Tibial artery (tissue), 4 donors: Measurements from ENCODE around the gene LARGE1.

Source experiments
- DNase-seq, 2 donors: peaks; one replicate each; pipeline ENCODE4 v3.0.0-alpha.2; 2019
- H3K27ac ChIP-seq, 2 donors: fragments of 200-600 bp; sonication (generic) in 1 of 2; 1 replicate in 1 of 2; 2 replicates in 1 of 2; pipeline ENCODE4 v1.5.1; 2018 to 2019; ENCODE audit warnings: mild to moderate bottlenecking in 1 of 2
- H3K27me3 ChIP-seq, 2 donors: fragments of 200-600 bp; sonication (generic) in 1 of 2; one replicate each; pipeline versions ENCODE4 v1.5.1 to v1.6.0; 2016 to 2019
- H3K36me3 ChIP-seq, 3 donors: fragments of 200-600 bp; sonication (generic) in 2 of 3; one replicate each; pipeline ENCODE4 v1.5.1; 2016 to 2019; ENCODE audit warnings: mild to moderate bottlenecking in 2 of 3
- H3K4me1 ChIP-seq, 4 donors: fragments of 200-600 bp; sonication (generic) in 2 of 4; 1 replicate in 3 of 4; 2 replicates in 1 of 4; pipeline ENCODE4 v1.5.1; 2016 to 2019
- H3K4me3 ChIP-seq, 2 donors: fragments of 200-600 bp; sonication (generic) in 1 of 2; 1 replicate in 1 of 2; 2 replicates in 1 of 2; pipeline ENCODE4 v1.5.1; 2018 to 2019; ENCODE audit warnings: mild to moderate bottlenecking in 2 of 2
- H3K9me3 ChIP-seq, 3 donors: fragments of 200-600 bp; sonication (generic) in 1 of 3; one replicate each; pipeline ENCODE4 v1.5.1; 2016 to 2019
- intact Hi-C: fragments of 100-400 bp; cut with DNase I; formaldehyde crosslinking; loops from one replicate; pipeline ENCODE4 v1.15.0; 2023; ENCODE audit warnings: low total_unique reads
- TF ChIP-seq, protein P1 (sequence below), 2 experiments: fragments of 200-600 bp in 1 of 2; fragments of 450-650 bp in 1 of 2; IDR thresholded peaks; one replicate each; pipeline ENCODE4 v1.5.1; 2017 to 2019; ENCODE audit warnings: antibody characterized with exemption in 2 of 2, mild to moderate bottlenecking in 1 of 2, moderate library complexity in 1 of 2

The LARGE1 gene

DNA sequence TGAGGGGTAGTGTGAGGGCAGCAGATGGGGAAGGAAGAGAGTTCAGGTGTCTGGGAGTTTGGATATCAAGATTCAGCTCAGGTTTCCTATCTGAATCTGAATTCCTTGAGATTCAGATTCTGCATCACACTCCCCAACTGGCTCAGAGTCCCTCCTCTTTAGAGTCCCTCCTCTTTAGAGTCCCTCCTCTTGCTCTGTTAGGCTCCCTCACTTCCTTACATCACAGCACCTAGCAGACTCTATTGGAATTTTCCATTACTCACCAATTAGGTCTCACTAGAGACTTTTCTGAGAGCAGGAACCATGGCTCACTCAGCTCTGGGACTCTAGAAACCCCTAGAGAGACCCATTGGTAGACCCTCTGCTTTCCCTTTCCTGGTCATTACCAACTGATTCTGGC lies 558.7 kb downstream of the LARGE1 start:
- Histone ChIP-seq H3K27ac (no peak overlapping the region), H3K9me3 (no peaks in the 10 kb centered on the region), H3K4me1 (peaks cover 0 to 5% (median 0%) of the 10 kb centered on the region in 4 donors), H3K36me3 (no peaks in the 10 kb centered on the region), H3K27me3 (no peaks in the 10 kb centered on the region), H3K4me3 (no peak overlapping the region)
- TF ChIP-seq, protein P1, sequence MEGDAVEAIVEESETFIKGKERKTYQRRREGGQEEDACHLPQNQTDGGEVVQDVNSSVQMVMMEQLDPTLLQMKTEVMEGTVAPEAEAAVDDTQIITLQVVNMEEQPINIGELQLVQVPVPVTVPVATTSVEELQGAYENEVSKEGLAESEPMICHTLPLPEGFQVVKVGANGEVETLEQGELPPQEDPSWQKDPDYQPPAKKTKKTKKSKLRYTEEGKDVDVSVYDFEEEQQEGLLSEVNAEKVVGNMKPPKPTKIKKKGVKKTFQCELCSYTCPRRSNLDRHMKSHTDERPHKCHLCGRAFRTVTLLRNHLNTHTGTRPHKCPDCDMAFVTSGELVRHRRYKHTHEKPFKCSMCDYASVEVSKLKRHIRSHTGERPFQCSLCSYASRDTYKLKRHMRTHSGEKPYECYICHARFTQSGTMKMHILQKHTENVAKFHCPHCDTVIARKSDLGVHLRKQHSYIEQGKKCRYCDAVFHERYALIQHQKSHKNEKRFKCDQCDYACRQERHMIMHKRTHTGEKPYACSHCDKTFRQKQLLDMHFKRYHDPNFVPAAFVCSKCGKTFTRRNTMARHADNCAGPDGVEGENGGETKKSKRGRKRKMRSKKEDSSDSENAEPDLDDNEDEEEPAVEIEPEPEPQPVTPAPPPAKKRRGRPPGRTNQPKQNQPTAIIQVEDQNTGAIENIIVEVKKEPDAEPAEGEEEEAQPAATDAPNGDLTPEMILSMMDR (IDR thresholded peaks at IDR 0.05), result no peak
- no peak for DNase-seq
- intact Hi-C loops, result no loop called here

DNA sequence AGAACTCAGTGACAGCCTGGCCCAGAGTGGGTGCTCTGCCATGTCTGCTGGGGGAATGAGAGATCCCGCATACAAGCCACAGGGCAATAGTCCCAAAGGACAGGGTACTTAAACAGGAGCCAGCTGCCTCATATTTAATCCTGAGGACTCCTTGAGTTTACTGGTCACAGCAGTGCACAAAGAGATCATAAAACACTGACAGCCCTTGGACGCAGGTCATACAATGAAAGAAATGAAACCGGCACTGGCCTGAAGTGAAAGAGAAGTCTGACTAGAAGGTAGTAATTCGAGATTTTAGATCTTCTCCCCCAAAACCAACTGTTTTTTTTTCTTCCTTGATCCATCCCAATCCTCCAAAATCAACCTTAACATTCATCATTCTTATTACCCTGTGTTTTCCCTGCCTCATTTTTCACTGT lies 562.3 kb downstream of the LARGE1 start:
- peaks cover 0 to 32% (median 3%) of the 10 kb centered on the region in 4 donors for H3K4me1 ChIP-seq
- no peaks in the 10 kb centered on the region for H3K36me3 ChIP-seq
- TF ChIP-seq, protein P1 (IDR thresholded peaks at IDR 0.05), result no peak
- no peak overlapping the region for H3K27ac ChIP-seq
- intact Hi-C loops, result no loop called here
- H3K4me3 ChIP-seq, result no peak overlapping the region
- DNase-seq, result no peak
- H3K27me3 ChIP-seq, result no peaks in the 10 kb centered on the region
- H3K9me3 ChIP-seq, result no peaks in the 10 kb centered on the region

DNA sequence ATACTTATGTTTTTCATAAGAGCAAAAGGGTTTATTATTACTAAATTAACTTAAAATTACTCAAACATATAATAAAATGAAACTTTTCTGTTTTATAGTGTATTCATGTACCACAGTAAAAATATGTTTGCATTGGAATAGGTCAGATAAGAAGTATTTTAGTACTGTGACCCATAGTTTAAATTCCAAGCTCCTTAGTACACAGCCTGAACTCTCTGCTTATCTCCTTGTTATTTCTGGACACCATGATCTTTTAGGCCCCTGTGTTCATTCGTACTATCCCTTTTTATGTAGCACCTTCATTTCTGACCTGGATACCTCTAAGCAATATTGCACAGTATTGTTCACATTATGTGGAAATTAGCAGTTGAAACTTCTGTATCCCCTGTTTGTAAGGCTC lies 565.3 kb downstream of the LARGE1 start:
- no peak for DNase-seq

GRCh38 chr22:33353502-33353901 lies 566.8 kb downstream of the LARGE1 start:
- DNase-seq, result no peak
- H3K4me3 ChIP-seq, result no peak overlapping the region
- TF ChIP-seq, protein P1 (IDR thresholded peaks at IDR 0.05), result no peak
- H3K27ac ChIP-seq, result no peak overlapping the region
- H3K9me3 ChIP-seq, result no peaks in the 10 kb centered on the region
- no peaks in the 10 kb centered on the region for H3K27me3 ChIP-seq
- intact Hi-C loops, result no loop called here
- peaks cover 0 to 32% (median 3%) of the 10 kb centered on the region in 4 donors for H3K4me1 ChIP-seq
- H3K36me3 ChIP-seq, result peaks cover 0 to 4% (median 0%) of the 10 kb centered on the region in 3 donors

More for the DNA sequence above, 565.3 kb downstream of the LARGE1 start:
- Histone ChIP-seq H3K4me1 (peaks cover 0 to 32% (median 3%) of the 10 kb centered on the region in 4 donors), H3K36me3 (peaks cover 0 to 4% (median 0%) of the 10 kb centered on the region in 3 donors), H3K9me3 (no peaks in the 10 kb centered on the region), H3K27ac (no peak overlapping the region), H3K4me3 (no peak overlapping the region), H3K27me3 (no peaks in the 10 kb centered on the region)
- intact Hi-C loops, result no loop called here
- TF ChIP-seq, protein P1 (IDR thresholded peaks at IDR 0.05), result no peak

DNA sequence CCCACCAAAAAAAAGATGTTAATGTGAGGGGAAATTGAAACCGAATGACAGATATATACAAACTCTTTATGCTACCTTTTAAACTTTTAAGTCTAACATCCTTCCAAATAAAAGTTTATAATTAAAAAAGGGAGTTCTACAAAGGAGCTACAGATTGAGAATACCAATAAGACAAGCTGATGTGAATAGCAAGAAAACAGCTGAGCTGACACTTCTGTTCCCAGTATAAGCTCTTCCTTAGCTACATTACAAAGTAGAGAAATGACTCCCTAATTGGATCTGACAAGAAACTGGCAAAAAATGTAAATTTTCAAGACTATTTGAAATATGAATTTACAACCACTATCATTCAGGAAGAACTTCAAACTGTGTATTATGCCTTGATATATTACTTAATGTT lies 567.5 kb downstream of the LARGE1 start:
- Histone ChIP-seq H3K4me1 (peaks cover 0 to 30% (median 3%) of the 10 kb centered on the region in 4 donors), H3K9me3 (no peaks in the 10 kb centered on the region), H3K27ac (no peak overlapping the region), H3K4me3 (no peak overlapping the region), H3K36me3 (peaks cover 0 to 4% (median 0%) of the 10 kb centered on the region in 3 donors), H3K27me3 (no peaks in the 10 kb centered on the region)
- intact Hi-C loops, result no loop called here
- TF ChIP-seq, protein P1 (IDR thresholded peaks at IDR 0.05), result no peak
- DNase-seq, result no peak

DNA sequence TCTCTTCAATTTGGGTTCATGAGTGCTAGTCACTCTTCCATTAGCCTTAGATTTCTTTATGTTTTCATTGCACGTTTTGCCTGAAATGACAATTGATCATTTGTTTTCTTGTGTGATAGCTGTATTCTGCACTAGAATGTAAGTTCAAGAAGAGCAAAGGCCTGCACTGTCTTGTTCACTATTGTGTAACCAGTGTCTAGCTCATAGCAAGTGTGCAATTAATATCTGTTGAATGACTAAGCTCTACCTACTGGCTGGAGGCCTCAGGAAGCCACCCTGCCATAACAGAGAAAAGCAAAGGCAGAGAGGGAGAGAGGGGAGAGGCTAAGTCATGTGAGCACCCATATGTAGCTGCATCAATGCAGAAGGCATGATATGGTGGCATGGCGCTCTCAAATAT lies 569.3 kb downstream of the LARGE1 start:
- H3K27ac ChIP-seq, result no peak overlapping the region
- intact Hi-C loops, result no loop called here
- TF ChIP-seq, protein P1 (IDR thresholded peaks at IDR 0.05), result no peak
- no peak for DNase-seq
- H3K4me3 ChIP-seq, result no peak overlapping the region
- H3K4me1 ChIP-seq, result peaks cover 0 to 27% (median 3%) of the 10 kb centered on the region in 4 donors
- no peaks in the 10 kb centered on the region for H3K27me3 ChIP-seq
- H3K9me3 ChIP-seq, result no peaks in the 10 kb centered on the region
- H3K36me3 ChIP-seq, result peaks cover 0 to 4% (median 0%) of the 10 kb centered on the region in 3 donors
